ENCODE data around the gene OAT. TPM values are rescaled to one million over a fixed set of nuclear protein-coding genes. Genes with fewer than 3 reads are reported as not detected.

Gene OAT
- total and polyA plus RNA-seq, 10 of the 15 experiments (the other 5 are each of a cell fraction or from before 2014, with no cell fraction given), result 1.2 to 9.8 (median 1.6) TPM

DNA sequence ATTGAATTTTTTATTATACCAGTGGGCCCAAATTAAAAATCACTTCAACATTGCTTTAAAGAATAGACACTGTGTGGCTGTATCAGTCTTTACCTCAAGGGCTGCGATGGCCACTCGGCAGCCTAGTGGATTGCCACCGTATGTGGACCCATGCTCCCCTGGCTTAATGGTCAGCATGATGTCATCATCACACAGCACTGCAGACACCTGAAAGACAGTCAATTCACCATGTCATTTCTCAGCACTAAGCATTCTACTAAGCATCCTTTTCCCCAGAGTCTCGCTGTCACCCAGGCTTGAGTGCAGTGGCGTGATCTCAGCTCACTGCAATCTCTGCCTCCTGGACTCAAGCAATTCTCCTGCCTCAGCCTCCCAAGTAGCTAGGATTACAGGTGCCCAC, 17.1 kb downstream of the OAT start:
- no peak overlapping the region for H3K4me3 ChIP-seq
- DNase-seq (ENCODE audit: low read depth, low spot score) (no peak), FAIRE-seq (no peak), ATAC-seq (no peak)
- H2AFZ ChIP-seq (ENCODE audit: control insufficient read depth, low read depth, low read length), result no peak overlapping the region
- no peaks in the 10 kb centered on the region for H3K9me3 ChIP-seq (replicated peaks; ENCODE audit: control insufficient read depth, insufficient read depth, low read length)
- no peak overlapping the region for H3K4me2 ChIP-seq (ENCODE audit: control insufficient read depth, insufficient read depth)
- TF ChIP-seq EZH2 (IDR thresholded peaks at IDR 0.05; ENCODE audit: borderline replicate concordance, control insufficient read depth, low read depth, low read length) (no peak), BRCA1 (IDR thresholded peaks at IDR 0.05; ENCODE audit: low read depth, low read length) (no peak), TBL1XR1 (IDR thresholded peaks at IDR 0.05; ENCODE audit: low read depth, low read length) (no peak), STAT3 (IDR thresholded peaks at IDR 0.05; ENCODE audit: low read depth, low read length) (no peak), FOXM1 (IDR thresholded peaks at IDR 0.05; ENCODE audit: low read depth, low read length) (no peak), CHD1 (IDR thresholded peaks at IDR 0.05; ENCODE audit: low read depth, low read length) (no peak), WRNIP1 (IDR thresholded peaks at IDR 0.05; ENCODE audit: borderline replicate concordance, low read depth, low read length) (no peak)
- POLR2A ChIA-PET, result no interaction called here
- in situ Hi-C loops (cut with MboI), result no loop called here
- H3K36me3 ChIP-seq (ENCODE audit: control insufficient read depth in 2 of 2, insufficient read depth in 2 of 2, low read length in 1 of 2), result no peaks in the 10 kb centered on the region
- no peaks in the 10 kb centered on the region for H3K27me3 ChIP-seq (replicated peaks in 1 of 2; ENCODE audit: control insufficient read depth in 2 of 2, insufficient read depth in 2 of 2, low read length in 1 of 2)
- no peak overlapping the region for H3K27ac ChIP-seq (ENCODE audit: control insufficient read depth, insufficient read depth)
- CTCF ChIA-PET, result interaction anchor here (1.1 to 1.3 kb wide), 3 partner anchors 8 to 407 kb away, joined by 4 to 5 read pairs (median 4); no protein-coding TSS in a partner anchor
- no peak overlapping the region for H3K9ac ChIP-seq (ENCODE audit: control insufficient read depth, insufficient read depth, low read length)
- SMC1A ChIA-PET (ENCODE audit: uncharacterized antibody, unreplicated experiment), result interaction anchor here (0.9 to 1.1 kb wide), 3 partner anchors 404 to 1365 kb away, joined by 3 to 4 read pairs (median 3); no protein-coding TSS in a partner anchor
- 95% methylated on average over 5 of the region's 5 CpGs for WGBS (ENCODE audit: insufficient coverage, insufficient replicate concordance, low lambda C conversion rate, missing lambda C conversion rate)
- H3K79me2 ChIP-seq (ENCODE audit: control insufficient read depth, insufficient read depth, low read length), result no peaks in the 10 kb centered on the region
- no TSS peak for BruUV-seq (replicated peaks)
- RAD21 ChIA-PET (ENCODE audit: unreplicated experiment), result interaction anchor here (0.9 to 1.0 kb wide), 2 partner anchors 8 to 407 kb away, joined by 3 to 4 read pairs; no protein-coding TSS in a partner anchor
- H4K20me1 ChIP-seq (ENCODE audit: control insufficient read depth, insufficient read depth), result no peaks in the 10 kb centered on the region
- intact Hi-C loops (cut with micrococcal nuclease; ENCODE audit: unreplicated experiment), result loop anchor here (5.0 kb wide), 1 partner anchor 819 kb away; no protein-coding TSS in a partner anchor
- H3K4me1 ChIP-seq (ENCODE audit: control insufficient read depth, insufficient read depth, low read length), result no peaks in the 10 kb centered on the region

DNA sequence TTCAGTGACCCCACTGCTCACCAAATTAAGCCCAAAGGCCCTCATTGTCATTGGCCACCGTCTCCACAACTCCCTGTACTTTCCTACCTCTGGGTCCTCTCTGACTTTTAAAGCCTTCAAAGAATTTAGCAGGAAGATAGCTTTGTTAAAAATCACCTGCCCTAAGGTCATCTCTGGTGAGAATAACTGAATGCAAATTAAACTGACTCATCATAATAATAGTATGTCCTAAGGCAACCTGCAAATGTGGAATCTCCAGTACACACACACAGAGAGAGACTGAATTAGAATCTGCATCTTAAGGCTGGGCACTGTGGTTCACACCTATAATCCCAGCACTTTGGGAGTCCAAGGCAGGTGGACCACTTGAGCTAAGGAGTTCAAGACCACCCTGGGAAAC, 24.1 kb downstream of the OAT start:
- Histone ChIP-seq H3K9ac (ENCODE audit: control insufficient read depth, insufficient read depth, low read length) (no peak overlapping the region), H3K4me2 (ENCODE audit: control insufficient read depth, insufficient read depth) (no peak overlapping the region), H3K79me2 (ENCODE audit: control insufficient read depth, insufficient read depth, low read length) (no peaks in the 10 kb centered on the region), H2AFZ (ENCODE audit: control insufficient read depth, low read depth, low read length) (no peak overlapping the region), H3K36me3 (ENCODE audit: control insufficient read depth in 2 of 2, insufficient read depth in 2 of 2, low read length in 1 of 2) (no peaks in the 10 kb centered on the region), H3K4me1 (ENCODE audit: control insufficient read depth, insufficient read depth, low read length) (no peaks in the 10 kb centered on the region), H4K20me1 (ENCODE audit: control insufficient read depth, insufficient read depth) (no peaks in the 10 kb centered on the region), H3K9me3 (replicated peaks; ENCODE audit: control insufficient read depth, insufficient read depth, low read length) (no peaks in the 10 kb centered on the region; the same call in 2 of the 3 replicates), H3K4me3 (no peak overlapping the region), H3K27me3 (replicated peaks in 1 of 2; ENCODE audit: control insufficient read depth in 2 of 2, insufficient read depth in 2 of 2, low read length in 1 of 2) (peaks cover 0 to 1% of the 10 kb centered on the region in 2 experiments; a peak in 2 of 4 replicates), H3K27ac (ENCODE audit: control insufficient read depth, insufficient read depth) (no peak overlapping the region)
- RAD21 ChIA-PET (ENCODE audit: unreplicated experiment), result interaction anchor here (1.2 kb wide), 1 partner anchor 8 kb away, joined by 3 read pairs; no protein-coding TSS in a partner anchor
- POLR2A ChIA-PET, result no interaction called here
- no TSS peak for BruUV-seq (replicated peaks)
- CTCF ChIA-PET, result interaction anchor here (6.9 kb wide), 1 partner anchor 398 kb away, joined by 133 read pairs; no protein-coding TSS in a partner anchor
- DNase-seq (ENCODE audit: low read depth, low spot score) (no peak), ATAC-seq (no peak), FAIRE-seq (no peak)
- SMC1A ChIA-PET (ENCODE audit: uncharacterized antibody, unreplicated experiment), result no interaction called here
- intact Hi-C loops (cut with micrococcal nuclease; ENCODE audit: unreplicated experiment), result no loop called here
- 33% methylated on average over 1 of the region's 1 CpG for WGBS (ENCODE audit: insufficient coverage, insufficient replicate concordance, low lambda C conversion rate, missing lambda C conversion rate)
- in situ Hi-C loops (cut with MboI), result no loop called here
- no peak for TF ChIP-seq NR2C2 (IDR thresholded peaks at IDR 0.05; ENCODE audit: borderline replicate concordance, control insufficient read depth, insufficient read length, low read depth)
- no peak for TF ChIP-seq BRCA1 (IDR thresholded peaks at IDR 0.05; ENCODE audit: low read depth, low read length)
- TF ChIP-seq, protein P1, sequence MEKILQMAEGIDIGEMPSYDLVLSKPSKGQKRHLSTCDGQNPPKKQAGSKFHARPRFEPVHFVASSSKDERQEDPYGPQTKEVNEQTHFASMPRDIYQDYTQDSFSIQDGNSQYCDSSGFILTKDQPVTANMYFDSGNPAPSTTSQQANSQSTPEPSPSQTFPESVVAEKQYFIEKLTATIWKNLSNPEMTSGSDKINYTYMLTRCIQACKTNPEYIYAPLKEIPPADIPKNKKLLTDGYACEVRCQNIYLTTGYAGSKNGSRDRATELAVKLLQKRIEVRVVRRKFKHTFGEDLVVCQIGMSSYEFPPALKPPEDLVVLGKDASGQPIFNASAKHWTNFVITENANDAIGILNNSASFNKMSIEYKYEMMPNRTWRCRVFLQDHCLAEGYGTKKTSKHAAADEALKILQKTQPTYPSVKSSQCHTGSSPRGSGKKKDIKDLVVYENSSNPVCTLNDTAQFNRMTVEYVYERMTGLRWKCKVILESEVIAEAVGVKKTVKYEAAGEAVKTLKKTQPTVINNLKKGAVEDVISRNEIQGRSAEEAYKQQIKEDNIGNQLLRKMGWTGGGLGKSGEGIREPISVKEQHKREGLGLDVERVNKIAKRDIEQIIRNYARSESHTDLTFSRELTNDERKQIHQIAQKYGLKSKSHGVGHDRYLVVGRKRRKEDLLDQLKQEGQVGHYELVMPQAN (conservative IDR thresholded peaks at IDR 0.05), result no peak
- TF ChIP-seq, protein P2, sequence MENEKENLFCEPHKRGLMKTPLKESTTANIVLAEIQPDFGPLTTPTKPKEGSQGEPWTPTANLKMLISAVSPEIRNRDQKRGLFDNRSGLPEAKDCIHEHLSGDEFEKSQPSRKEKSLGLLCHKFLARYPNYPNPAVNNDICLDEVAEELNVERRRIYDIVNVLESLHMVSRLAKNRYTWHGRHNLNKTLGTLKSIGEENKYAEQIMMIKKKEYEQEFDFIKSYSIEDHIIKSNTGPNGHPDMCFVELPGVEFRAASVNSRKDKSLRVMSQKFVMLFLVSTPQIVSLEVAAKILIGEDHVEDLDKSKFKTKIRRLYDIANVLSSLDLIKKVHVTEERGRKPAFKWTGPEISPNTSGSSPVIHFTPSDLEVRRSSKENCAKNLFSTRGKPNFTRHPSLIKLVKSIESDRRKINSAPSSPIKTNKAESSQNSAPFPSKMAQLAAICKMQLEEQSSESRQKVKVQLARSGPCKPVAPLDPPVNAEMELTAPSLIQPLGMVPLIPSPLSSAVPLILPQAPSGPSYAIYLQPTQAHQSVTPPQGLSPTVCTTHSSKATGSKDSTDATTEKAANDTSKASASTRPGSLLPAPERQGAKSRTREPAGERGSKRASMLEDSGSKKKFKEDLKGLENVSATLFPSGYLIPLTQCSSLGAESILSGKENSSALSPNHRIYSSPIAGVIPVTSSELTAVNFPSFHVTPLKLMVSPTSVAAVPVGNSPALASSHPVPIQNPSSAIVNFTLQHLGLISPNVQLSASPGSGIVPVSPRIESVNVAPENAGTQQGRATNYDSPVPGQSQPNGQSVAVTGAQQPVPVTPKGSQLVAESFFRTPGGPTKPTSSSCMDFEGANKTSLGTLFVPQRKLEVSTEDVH (IDR thresholded peaks at IDR 0.05; ENCODE audit: low read depth, partially characterized antibody), result no peak
- TF ChIP-seq, protein P3, sequence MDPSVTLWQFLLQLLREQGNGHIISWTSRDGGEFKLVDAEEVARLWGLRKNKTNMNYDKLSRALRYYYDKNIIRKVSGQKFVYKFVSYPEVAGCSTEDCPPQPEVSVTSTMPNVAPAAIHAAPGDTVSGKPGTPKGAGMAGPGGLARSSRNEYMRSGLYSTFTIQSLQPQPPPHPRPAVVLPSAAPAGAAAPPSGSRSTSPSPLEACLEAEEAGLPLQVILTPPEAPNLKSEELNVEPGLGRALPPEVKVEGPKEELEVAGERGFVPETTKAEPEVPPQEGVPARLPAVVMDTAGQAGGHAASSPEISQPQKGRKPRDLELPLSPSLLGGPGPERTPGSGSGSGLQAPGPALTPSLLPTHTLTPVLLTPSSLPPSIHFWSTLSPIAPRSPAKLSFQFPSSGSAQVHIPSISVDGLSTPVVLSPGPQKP (IDR thresholded peaks at IDR 0.05; ENCODE audit: low read depth, low read length), result no peak

Measured in GM12878 (cell line).